OCI-LY3 (cell line): Measurements from ENCODE around the gene APOB.

Source experiments
- EZH2phosphoT487 ChIP-seq: fragments of 200-600 bp; shearing (Covaris generic); IDR thresholded peaks from 2 replicates; pipeline ENCODE4 v1.6.1; 2018; ENCODE audit warnings: antibody characterized with exemption, mixed run types, low read depth
- TF ChIP-seq, protein P1 (sequence below): fragments of 200-600, 300-600 bp; sonication (generic); IDR thresholded peaks from 2 replicates; pipeline ENCODE4 v1.5.1; 2014; ENCODE audit warnings: antibody characterized with exemption, low read length, low read depth

- TF ChIP-seq, protein P1, sequence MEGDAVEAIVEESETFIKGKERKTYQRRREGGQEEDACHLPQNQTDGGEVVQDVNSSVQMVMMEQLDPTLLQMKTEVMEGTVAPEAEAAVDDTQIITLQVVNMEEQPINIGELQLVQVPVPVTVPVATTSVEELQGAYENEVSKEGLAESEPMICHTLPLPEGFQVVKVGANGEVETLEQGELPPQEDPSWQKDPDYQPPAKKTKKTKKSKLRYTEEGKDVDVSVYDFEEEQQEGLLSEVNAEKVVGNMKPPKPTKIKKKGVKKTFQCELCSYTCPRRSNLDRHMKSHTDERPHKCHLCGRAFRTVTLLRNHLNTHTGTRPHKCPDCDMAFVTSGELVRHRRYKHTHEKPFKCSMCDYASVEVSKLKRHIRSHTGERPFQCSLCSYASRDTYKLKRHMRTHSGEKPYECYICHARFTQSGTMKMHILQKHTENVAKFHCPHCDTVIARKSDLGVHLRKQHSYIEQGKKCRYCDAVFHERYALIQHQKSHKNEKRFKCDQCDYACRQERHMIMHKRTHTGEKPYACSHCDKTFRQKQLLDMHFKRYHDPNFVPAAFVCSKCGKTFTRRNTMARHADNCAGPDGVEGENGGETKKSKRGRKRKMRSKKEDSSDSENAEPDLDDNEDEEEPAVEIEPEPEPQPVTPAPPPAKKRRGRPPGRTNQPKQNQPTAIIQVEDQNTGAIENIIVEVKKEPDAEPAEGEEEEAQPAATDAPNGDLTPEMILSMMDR, result no peak
- TF ChIP-seq EZH2phosphoT487, result no peak
Observed at GRCh38 chr2:21017748-21018276, 26.1 kb downstream of the APOB start.
